DND-41 (cell line): ENCODE data around the gene SH3BP1.

Experiments
- EZH2 ChIP-seq: IDR thresholded peaks from 3 replicates; pipeline ENCODE4 v1.6.1; 2012; ENCODE audit warnings: borderline replicate concordance, low read depth, mild to moderate bottlenecking, moderate library complexity, low read length, inconsistent platforms; ENCODE audit not compliant: severe bottlenecking
- TF ChIP-seq, protein P1 (sequence below): IDR thresholded peaks from 2 replicates; pipeline ENCODE4 v1.5.1; 2012; ENCODE audit warnings: borderline replicate concordance, low read length, moderate library complexity, mild to moderate bottlenecking; ENCODE audit not compliant: poor library complexity, severe bottlenecking; ENCODE audit errors: extremely low read depth

GRCh38 chr22:37599153-37599552 lies 40.3 kb upstream of the SH3BP1 start:
- TF ChIP-seq, protein P1, sequence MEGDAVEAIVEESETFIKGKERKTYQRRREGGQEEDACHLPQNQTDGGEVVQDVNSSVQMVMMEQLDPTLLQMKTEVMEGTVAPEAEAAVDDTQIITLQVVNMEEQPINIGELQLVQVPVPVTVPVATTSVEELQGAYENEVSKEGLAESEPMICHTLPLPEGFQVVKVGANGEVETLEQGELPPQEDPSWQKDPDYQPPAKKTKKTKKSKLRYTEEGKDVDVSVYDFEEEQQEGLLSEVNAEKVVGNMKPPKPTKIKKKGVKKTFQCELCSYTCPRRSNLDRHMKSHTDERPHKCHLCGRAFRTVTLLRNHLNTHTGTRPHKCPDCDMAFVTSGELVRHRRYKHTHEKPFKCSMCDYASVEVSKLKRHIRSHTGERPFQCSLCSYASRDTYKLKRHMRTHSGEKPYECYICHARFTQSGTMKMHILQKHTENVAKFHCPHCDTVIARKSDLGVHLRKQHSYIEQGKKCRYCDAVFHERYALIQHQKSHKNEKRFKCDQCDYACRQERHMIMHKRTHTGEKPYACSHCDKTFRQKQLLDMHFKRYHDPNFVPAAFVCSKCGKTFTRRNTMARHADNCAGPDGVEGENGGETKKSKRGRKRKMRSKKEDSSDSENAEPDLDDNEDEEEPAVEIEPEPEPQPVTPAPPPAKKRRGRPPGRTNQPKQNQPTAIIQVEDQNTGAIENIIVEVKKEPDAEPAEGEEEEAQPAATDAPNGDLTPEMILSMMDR = no peak
- no peak for TF ChIP-seq EZH2
